COR-L47 (cell line): ENCODE results near the gene TUBGCP2.

Experiments
- DNase-seq: peaks from one replicate; lab custom pipeline; 2025; lab: John Stamatoyannopoulos, UW

Gene TUBGCP2

GRCh38 chr10:133230044-133230361, 78.7 kb downstream of the TUBGCP2 start, which contains the start of gene UTF1:
Gene UTF1, plus strand, starts transcription at chr10:133230217. Its CDS starts 72 bp downstream, at chr10:133230289.
- DNase-seq = no peak

GRCh38 chr10:133229265-133230043, 79.2 kb downstream of the TUBGCP2 start:
- no peak for DNase-seq
